ENCODE data around the gene TRAPPC3.

Gene TRAPPC3

GRCh38 chr1:36125129-36125991, 23.9 kb downstream of the TRAPPC3 start, which contains the start of gene COL8A2:
TSS of gene COL8A2 (minus strand) at chr1:36125222. CDS start at chr1:36100242, 24,980 bp downstream.
- DNase-seq: no peak

- no peak for DNase-seq
These were observed 24.7 kb downstream of the TRAPPC3 start for GRCh38 chr1:36124404-36125128.

GRCh38 chr1:36123356-36123755, 25.9 kb downstream of the TRAPPC3 start:
- no peak for DNase-seq

GRCh38 chr1:36122062-36123030, 26.9 kb downstream of the TRAPPC3 start:
- DNase-seq: no peak

- no peak for DNase-seq
These were observed 29.8 kb downstream of the TRAPPC3 start for GRCh38 chr1:36119456-36119855.

GRCh38 chr1:36118447-36119204, 30.7 kb downstream of the TRAPPC3 start:
- DNase-seq: no peak

GRCh38 chr1:36116901-36117300, 32.4 kb downstream of the TRAPPC3 start:
- no peak for DNase-seq

- DNase-seq: peak; percentile 48
These were observed 33.4 kb downstream of the TRAPPC3 start for GRCh38 chr1:36115931-36116330.

- DNase-seq: peak; percentile 81
These were observed 34.1 kb downstream of the TRAPPC3 start for GRCh38 chr1:36115200-36115669.

GRCh38 chr1:36114371-36114770, 34.9 kb downstream of the TRAPPC3 start:
- DNase-seq: no peak

GRCh38 chr1:36112823-36113222, 36.5 kb downstream of the TRAPPC3 start:
- DNase-seq: no peak

- DNase-seq: no peak
These were observed 38.1 kb downstream of the TRAPPC3 start for GRCh38 chr1:36111151-36111550.

GRCh38 chr1:36109041-36109679, 40.1 kb downstream of the TRAPPC3 start:
- peak; percentile 81 for DNase-seq

GRCh38 chr1:36108314-36108713, 41.0 kb downstream of the TRAPPC3 start:
- peak; percentile 79 for DNase-seq

- DNase-seq: no peak
These were observed 41.9 kb downstream of the TRAPPC3 start for GRCh38 chr1:36107394-36107793.

GRCh38 chr1:36106269-36106668, 43.0 kb downstream of the TRAPPC3 start:
- DNase-seq: no peak

GRCh38 chr1:36101546-36101945, 47.7 kb downstream of the TRAPPC3 start:
- no peak for DNase-seq

GRCh38 chr1:36100376-36100775, 48.9 kb downstream of the TRAPPC3 start:
- DNase-seq: no peak

- DNase-seq: peak; percentile 71
These were observed 49.5 kb downstream of the TRAPPC3 start for GRCh38 chr1:36099681-36100341.

- DNase-seq: no peak
These were observed 50.5 kb downstream of the TRAPPC3 start for GRCh38 chr1:36098650-36099365.

Data from fibroblast of skin of right quadriceps (primary cell).